H1 (cell line): Measurements from ENCODE around the gene SPATA16. TPM values are rescaled to one million over a fixed set of nuclear protein-coding genes. Genes with fewer than 3 reads are reported as not detected.

Experiments
- CTCF ChIA-PET: fragments of 300-600 bp; sonication (Branson Sonifier 250); formaldehyde crosslinking; loops from one replicate; lab custom pipeline; 2021; ENCODE audit not compliant: partially characterized antibody; lab: Charles Lee
- POLR2A ChIA-PET: fragments of 300-600 bp; sonication (Branson Sonifier 250); formaldehyde crosslinking; loops from one replicate; lab custom pipeline; 2021; ENCODE audit warnings: inconsistent platforms; ENCODE audit not compliant: partially characterized antibody; lab: Charles Lee
- DNase-seq, 2 experiments: peaks; one replicate each; pipeline versions ENCODE4 v3.0.0 to v3.0.0-alpha.2; 2010 to 2022; ENCODE audit warnings: low spot score in 2 of 2, low read depth in 1 of 2, mixed read lengths in 1 of 2
- FAIRE-seq: peaks from 2 replicates; lab custom pipeline; 2011; peaks lifted over from hg19 to GRCh38; lab: Jason Lieb, UNC
- H2AFZ ChIP-seq: 2 replicates; pipeline ENCODE4 v1.8.1; 2012; ENCODE audit warnings: low read length, inconsistent platforms
- H2AK5ac ChIP-seq: 2 replicates; pipeline ENCODE4 v1.6.1; 2013; ENCODE audit warnings: low read depth, low read length
- H2BK120ac ChIP-seq: replicated peaks from 2 replicates; pipeline ENCODE3; 2013; ENCODE audit warnings: low read depth, low read length, inconsistent platforms
- H2BK12ac ChIP-seq: 2 replicates; pipeline ENCODE4 v1.6.1; 2013; ENCODE audit warnings: low read depth, low read length
- H2BK15ac ChIP-seq: 2 replicates; pipeline ENCODE4 v1.6.1; 2013; ENCODE audit warnings: low read length
- H2BK20ac ChIP-seq: 2 replicates; pipeline ENCODE4 v1.6.1; 2013; ENCODE audit warnings: low read length
- H2BK5ac ChIP-seq: 2 replicates; pipeline ENCODE4 v1.6.1; 2013; ENCODE audit warnings: low read depth, low read length
- H3K14ac ChIP-seq: 2 replicates; pipeline ENCODE4 v1.6.1; 2013; ENCODE audit warnings: inconsistent platforms; ENCODE audit not compliant: insufficient read length
- H3K18ac ChIP-seq: 2 replicates; pipeline ENCODE4 v1.6.1; 2013; ENCODE audit warnings: low read length; ENCODE audit errors: extremely low read depth
- H3K23ac ChIP-seq: 2 replicates; pipeline ENCODE4 v1.6.1; 2013; ENCODE audit warnings: inconsistent platforms; ENCODE audit not compliant: insufficient read length
- H3K23me2 ChIP-seq: 2 replicates; pipeline ENCODE4 v1.6.1; 2013; ENCODE audit warnings: low read depth, low read length
- H3K27ac ChIP-seq: 2 replicates; pipeline ENCODE4 v1.6.1; 2011; ENCODE audit warnings: low read depth, low read length, inconsistent platforms
- H3K27me3 ChIP-seq, 4 experiments: replicated peaks in 1 of 4; 1 replicate in 1 of 4; 2 replicates in 3 of 4; pipeline versions ENCODE4 v1.6.1 to v1.8.1; 2011 to 2013; ENCODE audit warnings: low read length in 3 of 4, mild to moderate bottlenecking in 3 of 4, inconsistent platforms in 2 of 4, mixed read lengths in 2 of 4, moderate library complexity in 1 of 4; ENCODE audit not compliant: control insufficient read depth in 3 of 4, insufficient read depth in 3 of 4; ENCODE audit errors: extremely low read depth in 1 of 4
- H3K36me3 ChIP-seq, 4 experiments: 2 replicates each; pipeline versions ENCODE4 v1.6.1 to v1.8.1; 2011 to 2013; ENCODE audit warnings: mild to moderate bottlenecking in 4 of 4, low read length in 3 of 4, moderate library complexity in 2 of 4, control low read depth in 1 of 4, inconsistent platforms in 1 of 4; ENCODE audit not compliant: insufficient read depth in 4 of 4, control insufficient read depth in 2 of 4
- H3K4ac ChIP-seq: replicated peaks from 2 replicates; pipeline ENCODE3; 2013; ENCODE audit warnings: low read length, low read depth, mixed read lengths, inconsistent platforms; ENCODE audit not compliant: insufficient read length
- H3K4me1 ChIP-seq, 4 experiments: replicated peaks in 1 of 4; 1 replicate in 1 of 4; 2 replicates in 3 of 4; pipeline versions ENCODE4 v1.6.1 to v1.8.1; 2011 to 2013; ENCODE audit warnings: low read length in 3 of 4, inconsistent platforms in 2 of 4, mixed read lengths in 1 of 4; ENCODE audit not compliant: insufficient read depth in 4 of 4, control insufficient read depth in 3 of 4
- H3K4me2 ChIP-seq, 2 experiments: 2 replicates each; pipeline versions ENCODE4 v1.6.1 to v1.8.1; 2011 to 2013; ENCODE audit warnings: low read depth in 2 of 2, low read length in 2 of 2, control low read depth in 1 of 2, inconsistent platforms in 1 of 2, mild to moderate bottlenecking in 1 of 2; ENCODE audit not compliant: insufficient read depth in 1 of 2
- H3K4me3 ChIP-seq, 4 experiments: fragments of 200-600, 300-600 bp in 1 of 4; sonication (generic), shearing (Covaris generic), sonication (Bioruptor Twin) in 1 of 4; 2 replicates each; pipeline versions ENCODE4 v1.5.1 to v1.8.1; 2011 to 2016; ENCODE audit warnings: low read length in 4 of 4, low read depth in 3 of 4, control low read depth in 2 of 4, inconsistent platforms in 2 of 4, mild to moderate bottlenecking in 2 of 4, mixed read lengths in 1 of 4, moderate library complexity in 1 of 4; ENCODE audit not compliant: insufficient read depth in 2 of 4; ENCODE audit errors: extremely low read depth in 1 of 4
- H3K56ac ChIP-seq: replicated peaks from 2 replicates; pipeline ENCODE3; 2013; ENCODE audit warnings: low read depth, mild to moderate bottlenecking, mixed read lengths, low read length, inconsistent platforms; ENCODE audit not compliant: insufficient read length
- H3K79me1 ChIP-seq: 2 replicates; pipeline ENCODE4 v1.6.1; 2013; ENCODE audit warnings: low read depth, low read length, control low read depth
- H3K79me2 ChIP-seq, 2 experiments: 2 replicates each; pipeline versions ENCODE4 v1.6.1 to v1.8.1; 2012 to 2013; ENCODE audit warnings: low read length in 2 of 2, mild to moderate bottlenecking in 2 of 2, inconsistent platforms in 1 of 2; ENCODE audit not compliant: insufficient read depth in 2 of 2, control insufficient read depth in 1 of 2
- H3K9ac ChIP-seq, 4 experiments: replicated peaks in 1 of 4; 1 replicate in 1 of 4; 2 replicates in 3 of 4; pipeline versions ENCODE4 v1.6.1 to v1.8.1; 2011 to 2013; ENCODE audit warnings: low read depth in 3 of 4, low read length in 3 of 4, control low read depth in 2 of 4, mild to moderate bottlenecking in 2 of 4, moderate library complexity in 2 of 4, inconsistent platforms in 1 of 4; ENCODE audit errors: extremely low read depth in 1 of 4
- H3K9me3 ChIP-seq, 2 experiments: 2 replicates each; pipeline versions ENCODE4 v1.6.1 to v1.8.1; 2012 to 2013; ENCODE audit warnings: mild to moderate bottlenecking in 2 of 2, moderate library complexity in 2 of 2, control low read depth in 1 of 2, inconsistent platforms in 1 of 2, low read depth in 1 of 2, low read length in 1 of 2, mixed read lengths in 1 of 2; ENCODE audit not compliant: insufficient read depth in 2 of 2
- H4K20me1 ChIP-seq, 2 experiments: replicated peaks in 1 of 2; 2 replicates each; pipeline versions ENCODE3 to v1.8.1; 2011 to 2013; ENCODE audit warnings: inconsistent platforms in 2 of 2, low read length in 2 of 2, mild to moderate bottlenecking in 1 of 2; ENCODE audit not compliant: insufficient read depth in 2 of 2, control insufficient read depth in 1 of 2
- H4K5ac ChIP-seq: 2 replicates; pipeline ENCODE4 v1.6.1; 2013; ENCODE audit warnings: low read length, low read depth, mixed read lengths, inconsistent platforms; ENCODE audit not compliant: insufficient read length
- H4K8ac ChIP-seq: 2 replicates; pipeline ENCODE4 v1.8.0; 2013; ENCODE audit warnings: mild to moderate bottlenecking, moderate library complexity, low read length, inconsistent platforms; ENCODE audit not compliant: insufficient read depth; ENCODE audit errors: extremely low read depth
- H4K91ac ChIP-seq: replicated peaks from 2 replicates; pipeline ENCODE3; 2013; ENCODE audit warnings: low read length, mixed read lengths, inconsistent platforms; ENCODE audit not compliant: insufficient read length
- ASH2L ChIP-seq: fragments of 200-600, 300-600 bp; sonication (generic); IDR thresholded peaks from one replicate; pipeline ENCODE4 v1.7.1; 2017; ENCODE audit warnings: low read length
- CREB1 ChIP-seq: IDR thresholded peaks from 2 replicates; pipeline ENCODE4 v1.6.1; 2012; ENCODE audit warnings: inconsistent platforms
- CTCF ChIP-seq, 3 experiments: IDR thresholded peaks; 1 replicate in 2 of 3; 2 replicates in 1 of 3; pipeline versions ENCODE4 v1.5.1 to v1.6.1; 2011; ENCODE audit warnings: low read length in 3 of 3, mild to moderate bottlenecking in 3 of 3, inconsistent platforms in 2 of 3, low read depth in 1 of 3, moderate library complexity in 1 of 3; ENCODE audit not compliant: insufficient read depth in 1 of 3; ENCODE audit errors: control extremely low read depth in 1 of 3
- EP300 ChIP-seq, 2 experiments: IDR thresholded peaks; 1 replicate in 1 of 2; 2 replicates in 1 of 2; pipeline ENCODE4 v1.6.1; 2011 to 2012; ENCODE audit warnings: low read depth in 2 of 2, low read length in 2 of 2, mild to moderate bottlenecking in 2 of 2, borderline replicate concordance in 1 of 2, inconsistent platforms in 1 of 2, moderate library complexity in 1 of 2
- GTF2F1 ChIP-seq: IDR thresholded peaks from 2 replicates; pipeline ENCODE4 v1.6.1; 2012; ENCODE audit warnings: low read depth, low read length, improper control_type of control experiment, borderline replicate concordance
- KDM4A ChIP-seq: IDR thresholded peaks from one replicate; pipeline ENCODE4 v1.7.1; 2012; ENCODE audit warnings: low read depth, mild to moderate bottlenecking, moderate library complexity, low read length, inconsistent platforms; ENCODE audit not compliant: severe bottlenecking
- SIN3A ChIP-seq, 2 experiments: IDR thresholded peaks in 1 of 2; conservative IDR thresholded peaks in 1 of 2; 2 replicates each; pipeline ENCODE4 v1.6.1; 2011 to 2012; ENCODE audit warnings: low read length in 2 of 2, improper control_type of control experiment in 1 of 2, low read depth in 1 of 2, mild to moderate bottlenecking in 1 of 2
- TEAD4 ChIP-seq: IDR thresholded peaks from 2 replicates; pipeline ENCODE4 v1.6.1; 2012; ENCODE audit warnings: low read depth, low read length, inconsistent platforms, mixed read lengths
- WGBS, 2 experiments: shearing (Covaris generic) in 1 of 2; methylation state at CpG; one replicate each; pipeline versions ENCODE4 v1.1.6 to v1.1.7; 2013 to 2015; ENCODE audit warnings: low lambda C conversion rate in 2 of 2, mixed read lengths in 2 of 2, inconsistent platforms in 1 of 2, low coverage in 1 of 2, missing lambda C conversion rate in 1 of 2; ENCODE audit not compliant: insufficient replicate concordance in 2 of 2, insufficient coverage in 1 of 2, insufficient read length in 1 of 2; ENCODE audit errors: extremely low coverage in 1 of 2, missing lambda C conversion rate in 1 of 2; 5-methylcytosine and 5-hydroxymethylcytosine counted together
- polyA plus RNA-seq, 7 experiments: library from polyadenylated mRNA; depleted of rRNA in 3 of 7; stranded (reverse) in 5 of 7; unstranded in 2 of 7; fragments of >200 nt in 5 of 7; fragments of 200-250 nt in 2 of 7; gene quantifications; 1 replicate in 5 of 7; 2 replicates in 1 of 7; 4 replicates in 1 of 7; pipeline versions ENCODE4 v1.2.1 to v1.2.3, GENCODE V29; 2011 to 2013; ENCODE audit warnings: missing spikeins in 2 of 7, mixed read lengths in 2 of 7
- total RNA-seq: library from RNA; stranded (reverse); fragmentation: NEBNext Ultra II Directional; extraction: Animal tissue kit (Norgen Biotek cat#: 25700); gene quantifications from 2 replicates; pipeline ENCODE4 v1.2.1, GENCODE V29; 2021

SPATA16 gene
- total and polyA plus RNA-seq, 2 of the 8 experiments (the other 6 are each of a cell fraction or from before 2014, with no cell fraction given) = 0.05 to 2.7 TPM

DNA sequence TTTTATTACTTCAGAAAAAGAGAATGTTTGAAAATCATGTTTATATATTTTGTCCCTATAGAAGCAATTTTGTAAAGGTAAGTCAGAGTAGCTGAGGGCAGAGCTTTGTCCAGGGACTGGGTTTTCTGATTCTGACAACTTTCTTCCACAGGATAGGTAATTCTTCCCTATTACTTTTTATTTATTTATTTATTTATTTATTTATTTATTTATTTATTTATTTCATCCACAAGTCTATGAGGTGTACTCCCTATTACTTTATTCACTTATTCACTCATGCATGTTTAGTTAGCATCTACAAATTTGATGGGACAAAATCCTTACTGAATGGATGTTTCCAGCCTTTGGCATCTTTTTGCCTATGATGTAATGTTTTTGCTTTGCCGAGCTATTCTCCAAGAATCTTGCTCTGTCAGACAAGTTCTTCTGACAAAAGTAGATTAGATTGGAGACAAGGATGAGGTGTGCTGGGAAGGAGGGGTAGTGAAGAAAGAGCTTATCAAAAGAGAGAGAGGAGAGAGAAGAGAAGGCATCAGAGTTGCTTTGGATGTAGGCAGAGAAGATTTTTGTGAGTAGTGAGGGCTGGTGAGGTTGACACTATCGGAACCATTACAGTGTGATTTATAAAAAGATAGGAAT lies 119.4 kb downstream of the SPATA16 start:
- WGBS, 2 experiments = 94% methylated on average over 2 of the region's 2 CpGs; no CpG with 5 or more reads in 1 of the 2 experiments
- Histone ChIP-seq H3K23me2 (no peaks in the 10 kb centered on the region), H2AK5ac (no peak overlapping the region), H3K27ac (no peak overlapping the region), H4K8ac (no peak overlapping the region), H4K91ac (no peak overlapping the region), H2BK20ac (no peak overlapping the region), H3K79me1 (no peaks in the 10 kb centered on the region), H2AFZ (no peak overlapping the region), H2BK120ac (no peak overlapping the region), H3K4me3 (no peak overlapping the region), H3K23ac (no peak overlapping the region), H2BK15ac (no peak overlapping the region), H3K18ac (no peak overlapping the region), H3K36me3 (no peaks in the 10 kb centered on the region), H3K4me2 (no peak overlapping the region), H4K5ac (no peak overlapping the region), H2BK5ac (no peak overlapping the region), H3K9ac (no peak overlapping the region), H3K4ac (no peak overlapping the region), H3K9me3 (no peaks in the 10 kb centered on the region), H3K4me1 (peaks cover 0 to 5% (median under 1%) of the 10 kb centered on the region in 4 experiments; a peak in 3 of 7 replicates), H3K14ac (no peak overlapping the region), H3K27me3 (no peaks in the 10 kb centered on the region), H2BK12ac (peak overlapping the region; percentile 42; the same call in 1 of the 2 replicates), H3K56ac (no peak overlapping the region), H4K20me1 (no peaks in the 10 kb centered on the region), H3K79me2 (no peaks in the 10 kb centered on the region)
- no peak for DNase-seq
- ChIA-PET CTCF (interaction anchor here (0.8 to 1.8 kb wide), 4 partner anchors 10 to 44 kb away, joined by 3 to 5 read pairs (median 3); no protein-coding TSS in a partner anchor), POLR2A (no interaction called here)
- FAIRE-seq = no peak
- TF ChIP-seq SIN3A (conservative IDR thresholded peaks at IDR 0.05 in 1 of 2, IDR thresholded peaks at IDR 0.05 in 1 of 2; ENCODE audit: low read depth in 1 of 2, low read length in 2 of 2) (no peak), ASH2L (no peak), TEAD4 (no peak), CREB1 (no peak), CTCF (IDR thresholded peaks at IDR 0.05; ENCODE audit: control extremely low read depth in 1 of 3, insufficient read depth in 1 of 3, low read depth in 1 of 3, low read length in 3 of 3) (no peak), GTF2F1 (no peak), KDM4A (no peak), EP300 (IDR thresholded peaks at IDR 0.05; ENCODE audit: borderline replicate concordance in 1 of 2, low read depth in 2 of 2, low read length in 2 of 2) (no peak)
